OCI-LY3 (cell line): Measurements from ENCODE around the gene KCNMA1.

Source experiments
- H2AFZ ChIP-seq: fragments of 200-600, 300-600 bp; shearing (Covaris generic); 2 replicates; pipeline ENCODE4 v1.6.0; 2014; ENCODE audit warnings: antibody characterized with exemption, low read depth, low read length
- H3K27ac ChIP-seq: fragments of 200-600, 300-600 bp; sonication (generic); 2 replicates; pipeline ENCODE4 v1.5.1; 2014; ENCODE audit warnings: mild to moderate bottlenecking, low read length, moderate library complexity, mixed read lengths
- H3K27me3 ChIP-seq: fragments of 200-600, 300-600 bp; sonication (generic); 2 replicates; pipeline ENCODE4 v1.6.1; 2014; ENCODE audit warnings: low read depth, low read length, mixed read lengths
- H3K36me3 ChIP-seq: fragments of 200-600, 300-600 bp; sonication (generic); replicated peaks from 2 replicates; pipeline ENCODE3; 2014; ENCODE audit warnings: low read depth, low read length, mixed read lengths
- H3K4me1 ChIP-seq: fragments of 300-600, 200-600 bp; sonication (generic); 2 replicates; pipeline ENCODE4 v1.6.1; 2014; ENCODE audit warnings: low read length, mixed read lengths
- H3K4me2 ChIP-seq: fragments of 200-600, 300-600 bp; sonication (generic); 2 replicates; pipeline ENCODE4 v1.6.1; 2014; ENCODE audit warnings: low read length, mixed read lengths
- H3K4me3 ChIP-seq: fragments of 300-600, 200-600 bp; sonication (generic); 2 replicates; pipeline ENCODE4 v1.5.1; 2014; ENCODE audit warnings: antibody characterized with exemption, mild to moderate bottlenecking, low read length, moderate library complexity
- H3K79me2 ChIP-seq: fragments of 300-600, 200-600 bp; shearing (Covaris generic); 2 replicates; pipeline ENCODE4 v1.6.1; 2014; ENCODE audit warnings: mild to moderate bottlenecking, low read length, mixed read lengths
- H3K9ac ChIP-seq: fragments of 300-600, 200-600 bp; shearing (Covaris generic); 2 replicates; pipeline ENCODE4 v1.6.0; 2014; ENCODE audit warnings: mild to moderate bottlenecking, low read length, moderate library complexity
- H3K9me3 ChIP-seq: fragments of 200-600, 300-600 bp; shearing (Covaris generic); 2 replicates; pipeline ENCODE4 v1.6.1; 2014; ENCODE audit warnings: low read length, mixed read lengths; ENCODE audit not compliant: insufficient read depth
- H4K20me1 ChIP-seq: fragments of 200-600, 300-600 bp; sonication (generic); 2 replicates; pipeline ENCODE4 v1.6.1; 2016; ENCODE audit warnings: low read length, mixed read lengths; ENCODE audit not compliant: insufficient read depth
- EZH2phosphoT487 ChIP-seq: fragments of 200-600 bp; shearing (Covaris generic); IDR thresholded peaks from 2 replicates; pipeline ENCODE4 v1.6.1; 2018; ENCODE audit warnings: antibody characterized with exemption, mixed run types, low read depth
- TF ChIP-seq, protein P1 (sequence below): fragments of 200-600, 300-600 bp; sonication (generic); IDR thresholded peaks from 2 replicates; pipeline ENCODE4 v1.5.1; 2014; ENCODE audit warnings: antibody characterized with exemption, low read length, low read depth

KCNMA1 gene

DNA sequence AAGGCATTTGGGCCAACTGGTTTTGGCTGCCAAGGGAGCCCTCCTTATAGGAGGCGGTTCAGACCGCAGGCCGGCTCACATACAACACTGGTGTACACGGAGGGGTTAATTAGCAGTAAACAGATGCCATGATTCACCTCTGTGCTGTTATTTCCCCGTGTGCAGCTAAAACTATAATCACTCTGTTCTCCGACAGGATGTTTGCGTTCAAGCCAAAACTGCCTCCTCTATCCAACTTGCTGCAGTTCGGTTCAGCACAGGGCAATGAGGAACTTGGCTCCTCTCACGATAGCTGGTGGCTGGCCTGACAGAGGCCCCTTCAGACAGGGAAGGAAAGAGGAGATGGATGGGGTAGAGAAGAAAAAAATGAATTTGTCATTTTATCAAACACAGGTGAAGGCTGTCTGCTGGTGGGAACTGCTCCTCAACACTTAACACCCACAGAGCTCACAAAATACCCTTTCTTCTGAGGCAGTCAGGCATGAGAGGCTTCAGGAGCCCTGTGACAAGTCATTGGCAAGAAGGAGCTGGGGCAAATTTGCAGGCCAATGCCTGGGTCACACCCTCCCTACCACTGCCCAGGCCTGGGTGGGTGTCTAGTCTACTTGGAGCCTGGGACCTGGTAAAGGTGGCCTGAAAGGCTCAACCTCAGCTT is 24.0 kb downstream of the KCNMA1 start:
- H3K9me3 ChIP-seq: no peaks in the 10 kb centered on the region
- no peak overlapping the region for H3K4me3 ChIP-seq
- H3K4me1 ChIP-seq: 0 out of 2 replicates have a peak, but pooled peaks cover 4% of the 10 kb centered on the region
- no peak overlapping the region for H3K4me2 ChIP-seq
- TF ChIP-seq, protein P1, sequence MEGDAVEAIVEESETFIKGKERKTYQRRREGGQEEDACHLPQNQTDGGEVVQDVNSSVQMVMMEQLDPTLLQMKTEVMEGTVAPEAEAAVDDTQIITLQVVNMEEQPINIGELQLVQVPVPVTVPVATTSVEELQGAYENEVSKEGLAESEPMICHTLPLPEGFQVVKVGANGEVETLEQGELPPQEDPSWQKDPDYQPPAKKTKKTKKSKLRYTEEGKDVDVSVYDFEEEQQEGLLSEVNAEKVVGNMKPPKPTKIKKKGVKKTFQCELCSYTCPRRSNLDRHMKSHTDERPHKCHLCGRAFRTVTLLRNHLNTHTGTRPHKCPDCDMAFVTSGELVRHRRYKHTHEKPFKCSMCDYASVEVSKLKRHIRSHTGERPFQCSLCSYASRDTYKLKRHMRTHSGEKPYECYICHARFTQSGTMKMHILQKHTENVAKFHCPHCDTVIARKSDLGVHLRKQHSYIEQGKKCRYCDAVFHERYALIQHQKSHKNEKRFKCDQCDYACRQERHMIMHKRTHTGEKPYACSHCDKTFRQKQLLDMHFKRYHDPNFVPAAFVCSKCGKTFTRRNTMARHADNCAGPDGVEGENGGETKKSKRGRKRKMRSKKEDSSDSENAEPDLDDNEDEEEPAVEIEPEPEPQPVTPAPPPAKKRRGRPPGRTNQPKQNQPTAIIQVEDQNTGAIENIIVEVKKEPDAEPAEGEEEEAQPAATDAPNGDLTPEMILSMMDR: no peak
- no peak for TF ChIP-seq EZH2phosphoT487
- H2AFZ ChIP-seq: no peak overlapping the region
- H3K36me3 ChIP-seq: peaks cover 10% of the 10 kb centered on the region
- H3K9ac ChIP-seq: no peak overlapping the region
- H3K27ac ChIP-seq: no peak overlapping the region
- peaks cover 95% of the 10 kb centered on the region for H4K20me1 ChIP-seq
- peaks cover 86% of the 10 kb centered on the region for H3K79me2 ChIP-seq
- no peaks in the 10 kb centered on the region for H3K27me3 ChIP-seq

DNA sequence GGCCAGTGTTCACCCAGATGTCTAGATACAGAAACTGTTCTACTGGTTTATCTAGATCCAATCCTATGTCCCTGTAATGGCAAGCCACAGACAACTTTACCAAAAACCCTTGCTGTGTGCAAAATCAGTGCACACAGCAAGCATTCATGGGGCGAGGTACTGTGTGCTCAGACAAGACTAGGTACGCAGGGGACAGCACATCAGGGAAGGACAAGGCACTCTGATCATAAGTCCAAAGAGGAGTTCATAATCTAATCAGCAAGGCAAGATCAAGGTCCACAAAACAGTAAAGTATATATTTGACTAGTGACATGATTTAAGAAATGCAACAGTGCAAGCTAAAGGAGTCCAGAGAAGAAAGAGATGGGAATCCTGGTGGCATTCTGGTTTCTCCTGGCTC is 25.9 kb downstream of the KCNMA1 start:
- Histone ChIP-seq H3K79me2 (peaks cover 88% of the 10 kb centered on the region), H3K27ac (no peak overlapping the region), H3K27me3 (no peaks in the 10 kb centered on the region), H4K20me1 (peaks cover 96% of the 10 kb centered on the region), H2AFZ (no peak overlapping the region), H3K4me1 (0 out of 2 replicates have a peak, but pooled peaks cover 4% of the 10 kb centered on the region), H3K9ac (no peak overlapping the region), H3K36me3 (no peaks in the 10 kb centered on the region), H3K9me3 (no peaks in the 10 kb centered on the region), H3K4me2 (no peak overlapping the region), H3K4me3 (no peak overlapping the region)
- no peak for TF ChIP-seq EZH2phosphoT487
- TF ChIP-seq, protein P1: no peak

DNA sequence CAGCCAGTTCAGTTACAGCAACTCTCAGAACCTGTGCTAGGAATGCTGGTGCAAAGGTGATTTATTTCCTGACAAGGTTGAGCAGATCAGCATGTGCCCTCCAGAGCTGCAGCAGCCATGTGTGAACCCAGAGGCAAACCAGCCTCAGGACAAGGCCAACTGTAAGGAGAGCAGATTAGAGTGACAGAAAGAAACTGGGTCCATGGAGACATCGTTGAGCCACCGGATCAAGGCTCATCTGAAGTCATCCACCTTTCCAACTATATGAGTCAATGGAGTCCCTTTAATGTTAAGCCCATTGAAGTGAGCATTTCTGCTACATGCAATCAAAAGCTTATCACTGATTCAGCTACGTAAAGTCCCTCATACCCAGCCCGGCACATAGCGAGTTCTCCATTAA is 26.4 kb downstream of the KCNMA1 start:
- no peaks in the 10 kb centered on the region for H3K36me3 ChIP-seq
- peaks cover 89% of the 10 kb centered on the region for H3K79me2 ChIP-seq
- H4K20me1 ChIP-seq: peaks cover 98% of the 10 kb centered on the region
- H3K9me3 ChIP-seq: no peaks in the 10 kb centered on the region
- H3K27me3 ChIP-seq: no peaks in the 10 kb centered on the region
- no peak overlapping the region for H2AFZ ChIP-seq
- 0 out of 2 replicates have a peak, but pooled peaks cover 4% of the 10 kb centered on the region for H3K4me1 ChIP-seq
- no peak overlapping the region for H3K4me3 ChIP-seq
- no peak overlapping the region for H3K4me2 ChIP-seq
- H3K9ac ChIP-seq: no peak overlapping the region
- no peak overlapping the region for H3K27ac ChIP-seq
- TF ChIP-seq, protein P1: no peak
- TF ChIP-seq EZH2phosphoT487: no peak

DNA sequence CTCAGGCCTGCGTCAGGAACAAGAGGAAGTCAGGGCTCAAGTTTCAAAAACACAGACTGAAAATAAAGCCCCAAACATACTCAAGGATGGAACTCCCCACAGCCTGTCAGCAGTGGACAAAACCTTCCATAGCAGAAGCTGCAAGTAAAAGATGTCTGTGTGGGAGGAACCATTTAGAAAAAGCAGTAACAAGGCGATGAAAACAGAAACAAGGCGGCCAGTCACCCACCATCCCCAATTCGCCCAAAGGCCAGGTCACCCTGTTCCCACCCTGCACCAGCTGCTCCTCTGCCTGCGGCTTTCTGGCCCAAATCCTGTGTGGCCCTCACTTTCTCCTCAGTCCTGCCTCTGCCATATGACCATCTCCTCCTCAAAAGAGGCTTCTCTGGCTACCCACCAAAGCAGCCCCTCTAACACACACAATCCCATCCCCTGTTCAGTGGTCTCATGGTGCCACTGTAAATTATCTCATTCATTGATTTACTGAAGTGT is 27.8 kb downstream of the KCNMA1 start:
- peaks cover 95% of the 10 kb centered on the region for H3K79me2 ChIP-seq
- TF ChIP-seq, protein P1: no peak
- no peaks in the 10 kb centered on the region for H3K36me3 ChIP-seq
- no peaks in the 10 kb centered on the region for H3K27me3 ChIP-seq
- H3K9me3 ChIP-seq: no peaks in the 10 kb centered on the region
- no peak overlapping the region for H3K9ac ChIP-seq
- peaks cover 98% of the 10 kb centered on the region for H4K20me1 ChIP-seq
- H3K27ac ChIP-seq: no peak overlapping the region
- H3K4me1 ChIP-seq: 0 out of 2 replicates have a peak, but pooled peaks cover 6% of the 10 kb centered on the region
- H3K4me3 ChIP-seq: no peak overlapping the region
- H2AFZ ChIP-seq: no peak overlapping the region
- H3K4me2 ChIP-seq: no peak overlapping the region
